SK-N-MC (cell line): ENCODE data around the gene TNFAIP1.

Experiments used
- DNase-seq: peaks from one replicate; pipeline ENCODE4 v3.0.0-alpha.2; 2011; ENCODE audit warnings: low read depth, low spot score
- H3K27ac ChIP-seq: fragments of 200-600 bp; sonication (generic); 2 replicates; pipeline ENCODE4 v1.5.1; 2016; ENCODE audit warnings: mixed run types
- H3K36me3 ChIP-seq: fragments of 200-600 bp; sonication (generic); 2 replicates; pipeline ENCODE4 v1.6.1; 2017; ENCODE audit warnings: antibody characterized with exemption, low read length, mixed read lengths; ENCODE audit not compliant: insufficient read depth
- H3K4me3 ChIP-seq: fragments of 200-600 bp; sonication (generic); 2 replicates; pipeline ENCODE4 v1.5.1; 2016
- H3K9ac ChIP-seq: fragments of 200-600 bp; sonication (generic); 2 replicates; pipeline ENCODE4 v1.8.0; 2017; ENCODE audit warnings: mixed run types, mixed read lengths; ENCODE audit not compliant: insufficient read length
- H3K9me3 ChIP-seq: fragments of 200-600 bp; sonication (generic); 2 replicates; pipeline ENCODE4 v1.6.1; 2017; ENCODE audit warnings: low read depth, mild to moderate bottlenecking, antibody characterized with exemption, low read length, moderate library complexity, mixed read lengths
- EZH2 ChIP-seq: fragments of 200-600 bp; sonication (generic); IDR thresholded peaks from one replicate; pipeline ENCODE4 v1.6.1; 2017; ENCODE audit warnings: antibody characterized with exemption
- FOXP2 ChIP-seq: optimal IDR thresholded peaks from 2 replicates; pipeline ENCODE3; 2011; ENCODE audit warnings: mild to moderate bottlenecking, moderate library complexity; ENCODE audit not compliant: insufficient read depth; ENCODE audit errors: extremely low read length, control extremely low read depth
- POLR2AphosphoS5 ChIP-seq: IDR thresholded peaks from 2 replicates; pipeline ENCODE4 v1.6.1; 2012; ENCODE audit warnings: mild to moderate bottlenecking, low read depth, low read length, borderline replicate concordance

TNFAIP1 gene

DNA sequence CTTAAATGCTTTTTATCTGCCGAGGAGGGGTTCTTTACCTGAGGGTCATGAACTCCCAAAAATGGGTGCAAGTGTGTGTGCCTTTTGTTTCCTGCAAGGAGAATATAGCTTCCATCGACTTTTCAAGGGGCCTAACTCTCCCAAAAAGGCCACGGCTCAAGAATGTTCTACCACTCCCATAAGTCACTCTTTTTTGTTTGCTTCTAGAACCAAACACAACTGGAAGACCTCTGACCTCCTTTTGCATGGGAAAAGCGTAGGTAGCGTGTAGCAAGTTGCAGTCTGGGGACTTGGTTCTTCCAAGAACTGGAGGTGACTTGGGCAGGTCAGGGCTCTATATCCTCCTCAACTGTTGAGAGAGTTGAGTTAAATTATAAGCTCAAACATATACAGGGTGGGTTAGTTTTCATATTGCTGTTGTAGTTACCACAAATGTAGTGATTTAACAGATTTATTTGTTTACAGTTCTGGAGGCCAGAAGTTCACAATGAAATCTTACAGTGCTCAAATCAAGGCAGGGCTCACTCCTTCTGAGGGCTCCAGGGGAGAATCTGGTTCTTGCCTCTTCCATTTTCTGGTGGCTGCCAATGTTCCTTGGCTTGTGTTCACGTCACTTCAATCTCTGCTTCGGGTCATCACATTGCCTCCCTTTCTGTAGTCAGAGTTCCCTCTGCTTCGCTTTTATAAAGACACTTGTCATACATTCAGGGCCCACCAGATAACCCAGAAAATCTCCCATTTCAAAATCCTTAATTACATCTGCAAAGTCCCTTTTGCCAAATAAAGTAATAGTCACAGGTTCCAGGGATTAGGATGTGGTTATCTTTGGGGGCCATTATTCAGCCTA lies 15.1 kb upstream of the TNFAIP1 start:
- Histone ChIP-seq H3K4me3 (peak overlapping the region; percentile 96), H3K27ac (no peak overlapping the region), H3K36me3 (peaks cover 28% of the 10 kb centered on the region), H3K9ac (peak overlapping the region; percentile 98), H3K9me3 (no peaks in the 10 kb centered on the region)
- TF ChIP-seq POLR2AphosphoS5 (no peak), EZH2 (no peak), FOXP2 (no peak)
- no peak for DNase-seq

DNA sequence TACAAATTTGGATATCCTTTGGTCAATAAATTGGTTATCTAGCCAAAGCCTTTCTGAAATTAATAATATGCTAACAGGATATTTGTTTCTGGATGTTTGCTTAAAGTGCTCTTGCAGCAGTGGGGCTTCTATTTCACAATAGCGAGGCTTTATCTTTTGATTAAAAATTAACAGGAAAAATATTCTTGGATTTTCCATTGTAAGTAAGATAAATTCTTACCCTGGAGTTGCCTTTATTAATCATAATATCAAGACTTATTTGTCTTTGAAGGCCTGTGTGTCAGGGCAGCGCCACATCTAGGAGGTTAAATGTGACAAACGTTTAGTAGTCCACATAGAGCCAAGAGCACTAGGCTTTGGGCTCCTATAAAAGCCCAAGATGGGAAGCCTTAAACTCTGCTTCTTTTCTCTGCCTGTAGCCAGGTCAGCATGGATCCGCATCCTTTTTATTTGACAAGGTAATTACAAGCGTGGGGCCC lies 11.3 kb upstream of the TNFAIP1 start:
- H3K9me3 ChIP-seq = no peaks in the 10 kb centered on the region
- peaks cover 67% of the 10 kb centered on the region for H3K36me3 ChIP-seq
- no peak overlapping the region for H3K4me3 ChIP-seq
- peak overlapping the region; percentile 62 for H3K27ac ChIP-seq
- no peak for DNase-seq
- TF ChIP-seq FOXP2 = no peak
- H3K9ac ChIP-seq = peak overlapping the region; percentile 49

DNA sequence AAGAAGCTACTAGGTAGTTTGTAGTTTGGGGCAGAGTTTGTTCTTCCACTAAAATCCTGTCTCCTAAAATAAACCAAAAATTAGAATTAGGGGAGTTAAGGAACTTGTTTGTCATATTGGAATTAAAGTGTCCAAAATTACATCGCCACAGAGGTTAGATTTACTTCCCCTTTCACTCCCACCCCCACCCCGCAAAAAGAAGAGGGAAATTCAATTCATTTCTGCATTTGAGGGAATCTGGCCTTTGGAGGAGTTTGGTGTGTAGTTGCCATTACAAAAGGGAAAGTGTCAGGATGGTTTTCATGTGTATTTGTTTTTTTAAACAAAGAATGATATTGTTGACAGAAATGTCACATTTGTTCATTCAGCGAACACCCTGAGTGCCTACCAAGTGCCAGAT lies 10.8 kb upstream of the TNFAIP1 start:
- peaks cover 69% of the 10 kb centered on the region for H3K36me3 ChIP-seq
- DNase-seq = no peak
- no peaks in the 10 kb centered on the region for H3K9me3 ChIP-seq
- peak overlapping the region; percentile 49 for H3K9ac ChIP-seq
- no peak overlapping the region for H3K4me3 ChIP-seq
- TF ChIP-seq POLR2AphosphoS5 (no peak), FOXP2 (no peak), EZH2 (no peak)
- peak overlapping the region; percentile 62 for H3K27ac ChIP-seq

DNA sequence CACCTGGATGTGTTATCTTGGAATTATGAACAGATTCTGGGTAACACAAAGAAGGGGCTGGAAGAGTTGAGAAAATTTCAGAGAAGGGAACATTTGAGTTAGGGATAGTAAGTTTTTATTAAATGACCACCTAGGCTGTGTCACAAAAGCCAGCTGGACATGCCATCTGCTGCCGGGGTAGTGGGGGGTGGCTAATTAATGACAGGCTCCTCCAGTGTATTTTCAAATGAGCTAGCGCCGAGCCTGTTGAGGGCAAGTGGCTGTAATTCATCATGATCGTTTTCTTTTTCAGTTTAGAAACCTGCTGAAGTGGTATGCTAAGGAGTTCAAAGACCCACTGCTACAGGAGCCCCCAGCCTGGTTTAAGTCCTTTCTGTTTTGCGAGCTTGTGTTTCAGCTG lies 10.3 kb upstream of the TNFAIP1 start:
- Histone ChIP-seq H3K27ac (no peak overlapping the region), H3K9ac (no peak overlapping the region)
- DNase-seq = no peak

DNA sequence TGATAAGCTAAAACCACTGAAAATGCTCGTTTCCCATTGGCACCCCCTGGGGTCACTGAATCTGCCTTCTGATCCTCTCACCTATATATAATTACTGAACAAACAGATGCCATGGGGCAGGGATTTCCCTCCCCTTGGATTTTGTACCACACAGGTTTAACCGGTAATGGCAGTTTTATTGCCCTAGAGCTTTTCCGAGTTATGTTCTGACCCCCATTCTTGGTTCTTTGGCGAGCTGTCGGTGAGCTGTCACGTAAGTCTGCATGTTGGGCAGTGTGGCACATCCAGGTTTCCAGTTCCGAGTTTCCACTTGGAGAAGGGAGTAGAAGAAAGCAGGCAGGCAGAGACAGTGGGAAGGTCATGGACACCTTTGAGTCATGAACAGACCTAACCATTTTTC lies 9.4 kb upstream of the TNFAIP1 start:
- H3K36me3 ChIP-seq = peaks cover 61% of the 10 kb centered on the region
- TF ChIP-seq FOXP2 (no peak), EZH2 (no peak), POLR2AphosphoS5 (no peak)
- H3K27ac ChIP-seq = no peak overlapping the region
- H3K4me3 ChIP-seq = no peak overlapping the region
- no peaks in the 10 kb centered on the region for H3K9me3 ChIP-seq
- DNase-seq = no peak
- no peak overlapping the region for H3K9ac ChIP-seq

More for the DNA sequence above, 10.3 kb upstream of the TNFAIP1 start:
- Histone ChIP-seq H3K9me3 (no peaks in the 10 kb centered on the region), H3K36me3 (peaks cover 69% of the 10 kb centered on the region), H3K4me3 (no peak overlapping the region)
- TF ChIP-seq FOXP2 = no peak
- TF ChIP-seq EZH2 = no peak
- TF ChIP-seq POLR2AphosphoS5 = no peak

DNA sequence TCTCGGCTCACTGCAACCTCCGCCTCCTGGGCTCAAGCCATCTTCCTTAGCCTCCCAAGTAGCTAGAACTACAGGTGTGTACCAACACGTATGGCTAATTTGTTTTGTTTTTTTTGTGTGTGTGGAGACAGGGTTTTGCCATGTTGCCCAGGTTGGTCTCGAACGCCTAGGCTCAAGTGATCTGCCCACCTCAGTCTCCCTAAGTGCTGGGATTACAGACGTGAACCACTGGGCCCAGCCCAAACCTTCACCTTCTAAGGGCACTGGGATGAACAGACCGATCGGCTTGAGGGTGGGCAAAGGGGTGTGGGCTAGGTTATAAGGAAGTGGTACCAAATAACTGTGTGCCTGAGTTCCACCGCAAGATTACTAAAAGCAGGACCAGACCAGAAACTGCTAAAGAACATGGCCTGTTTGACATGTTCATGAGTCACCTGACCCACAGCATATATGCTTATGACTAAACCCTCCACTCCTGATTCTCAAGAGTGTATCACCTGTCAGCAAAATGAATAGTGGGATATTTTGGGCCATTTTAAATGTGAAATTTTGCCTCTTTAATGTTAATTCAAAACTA lies 8.4 kb upstream of the TNFAIP1 start:
- H3K27ac ChIP-seq = no peak overlapping the region

DNA sequence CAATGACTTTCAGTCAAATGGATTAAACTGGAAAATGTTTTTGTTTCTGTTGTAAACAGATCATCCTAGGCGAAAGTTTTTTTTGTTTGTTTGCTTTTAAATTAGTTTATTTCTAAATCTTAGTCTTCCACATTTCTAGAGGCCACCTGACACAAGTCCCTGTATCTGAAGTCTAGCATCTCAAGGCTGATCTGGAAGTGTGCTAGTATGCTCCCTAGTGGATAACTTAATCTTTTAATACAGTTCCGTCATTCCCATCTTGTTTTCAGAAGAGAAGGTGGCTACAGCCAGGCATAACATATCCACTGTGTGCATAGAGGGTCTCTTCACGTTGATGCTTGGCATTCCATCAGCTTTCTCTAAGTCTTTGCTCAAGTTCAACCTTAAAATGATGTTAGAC lies 7.9 kb upstream of the TNFAIP1 start:
- DNase-seq = no peak
- no peaks in the 10 kb centered on the region for H3K9me3 ChIP-seq
- H3K9ac ChIP-seq = no peak overlapping the region
- H3K4me3 ChIP-seq = no peak overlapping the region
- TF ChIP-seq POLR2AphosphoS5 = no peak
- no peak overlapping the region for H3K27ac ChIP-seq
- H3K36me3 ChIP-seq = peaks cover 54% of the 10 kb centered on the region

More for the DNA sequence above, 8.4 kb upstream of the TNFAIP1 start:
- H3K4me3 ChIP-seq = no peak overlapping the region
- no peak overlapping the region for H3K9ac ChIP-seq
- H3K36me3 ChIP-seq = peaks cover 54% of the 10 kb centered on the region
- no peak for DNase-seq
- no peak for TF ChIP-seq EZH2
- no peak for TF ChIP-seq FOXP2
- no peak for TF ChIP-seq POLR2AphosphoS5
- no peaks in the 10 kb centered on the region for H3K9me3 ChIP-seq

DNA sequence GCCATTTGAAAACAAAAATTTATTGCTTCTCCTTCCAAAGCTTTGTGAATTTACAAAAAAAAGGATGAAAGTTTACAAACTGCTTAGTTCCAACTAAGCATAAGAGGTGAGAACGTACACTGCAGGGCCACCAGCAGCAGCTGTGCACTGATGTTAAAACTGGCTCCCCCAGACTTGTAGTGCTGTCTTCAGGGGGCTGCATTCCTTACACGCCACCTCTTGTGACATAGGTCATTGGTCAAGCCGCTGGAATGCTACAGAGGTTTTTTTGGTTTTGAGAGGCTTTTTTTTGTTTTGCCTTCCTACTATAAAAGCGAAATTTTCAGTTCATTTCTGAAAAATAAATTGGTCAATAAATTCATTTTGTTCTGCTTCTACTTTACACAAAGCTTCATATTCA lies 7.2 kb upstream of the TNFAIP1 start:
- H3K9me3 ChIP-seq = no peaks in the 10 kb centered on the region

DNA sequence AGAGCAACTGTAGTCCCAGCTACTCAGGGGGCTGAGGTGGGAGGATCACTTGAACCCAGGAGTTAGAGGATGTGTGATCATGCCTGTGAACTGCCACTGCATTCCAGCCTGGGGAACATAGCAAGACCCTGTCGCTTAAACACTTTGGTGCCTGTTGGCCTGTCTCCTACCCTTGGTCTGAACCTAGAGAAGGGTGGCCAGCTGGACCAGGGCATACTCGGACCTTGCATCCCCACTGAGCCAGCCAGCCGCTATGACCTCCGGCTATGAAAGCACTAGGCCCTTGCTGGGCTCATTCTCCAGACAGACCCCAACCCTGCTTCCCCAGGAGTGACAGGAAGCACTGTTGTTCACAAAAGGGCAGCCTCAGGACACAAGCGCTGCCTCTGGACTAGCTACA lies 4.9 kb upstream of the TNFAIP1 start:
- TF ChIP-seq FOXP2 = no peak
- no peak overlapping the region for H3K4me3 ChIP-seq

More for the DNA sequence above, 7.2 kb upstream of the TNFAIP1 start:
- Histone ChIP-seq H3K36me3 (peaks cover 54% of the 10 kb centered on the region), H3K27ac (no peak overlapping the region), H3K9ac (no peak overlapping the region), H3K4me3 (no peak overlapping the region)
- no peak for DNase-seq
- TF ChIP-seq FOXP2 = no peak
- no peak for TF ChIP-seq POLR2AphosphoS5
- TF ChIP-seq EZH2 = no peak

More for the DNA sequence above, 4.9 kb upstream of the TNFAIP1 start:
- no peak for DNase-seq
- H3K36me3 ChIP-seq = peaks cover 39% of the 10 kb centered on the region
- H3K9ac ChIP-seq = no peak overlapping the region
- no peaks in the 10 kb centered on the region for H3K9me3 ChIP-seq
- 0 out of 2 replicates have a peak overlapping the region, but pooled peaks have one; percentile 19 for H3K27ac ChIP-seq
